NCI-H2196 treated with DMSO at 0.1 percent for 48 hours (cell line): ENCODE results near the gene SYTL3.
"Not testable (repeated sequence)": the region's sequence is repeated elsewhere in the genome, so short reads cannot be mapped to it uniquely, and the experiment has no call there.

Source experiments
- DNase-seq: peaks from one replicate; lab custom pipeline; 2025; ENCODE audit not compliant: unreplicated experiment; lab: John Stamatoyannopoulos, UW

The SYTL3 gene

GRCh38 chr6:158786645-158787304 is 136.9 kb downstream of the SYTL3 start:
- no peak for DNase-seq

GRCh38 chr6:158787395-158787794 is 137.5 kb downstream of the SYTL3 start:
- no peak for DNase-seq

GRCh38 chr6:158789115-158789917 is 139.5 kb downstream of the SYTL3 start:
- no peak for DNase-seq

DNA sequence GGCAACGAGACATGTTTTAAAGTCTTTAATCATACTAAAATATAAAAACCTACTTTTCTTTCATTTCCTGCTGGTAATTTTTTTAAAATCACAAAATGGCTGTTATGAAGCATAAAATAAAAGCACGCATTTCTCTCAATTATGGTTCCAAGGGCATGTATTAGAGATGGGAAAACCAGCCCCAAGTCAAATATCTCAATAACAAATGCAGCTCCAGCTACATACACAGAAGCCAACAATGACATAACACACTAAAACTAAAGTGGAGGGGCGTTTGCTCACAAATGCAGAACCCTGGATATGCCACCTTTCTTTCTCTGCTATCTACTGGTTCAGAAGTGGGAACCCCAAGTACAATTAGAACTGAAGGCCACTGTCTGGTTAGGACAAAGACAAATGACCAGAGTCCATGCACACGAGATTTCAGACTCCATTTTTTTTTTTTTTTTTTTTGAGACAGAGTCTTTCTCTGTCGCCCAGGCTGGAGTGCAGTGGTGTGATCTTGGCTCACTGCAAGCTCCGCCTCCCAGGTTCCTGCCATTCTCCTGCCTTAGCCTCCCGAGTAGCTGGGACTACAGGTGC is 141.5 kb downstream of the SYTL3 start:
- no peak for DNase-seq

DNA sequence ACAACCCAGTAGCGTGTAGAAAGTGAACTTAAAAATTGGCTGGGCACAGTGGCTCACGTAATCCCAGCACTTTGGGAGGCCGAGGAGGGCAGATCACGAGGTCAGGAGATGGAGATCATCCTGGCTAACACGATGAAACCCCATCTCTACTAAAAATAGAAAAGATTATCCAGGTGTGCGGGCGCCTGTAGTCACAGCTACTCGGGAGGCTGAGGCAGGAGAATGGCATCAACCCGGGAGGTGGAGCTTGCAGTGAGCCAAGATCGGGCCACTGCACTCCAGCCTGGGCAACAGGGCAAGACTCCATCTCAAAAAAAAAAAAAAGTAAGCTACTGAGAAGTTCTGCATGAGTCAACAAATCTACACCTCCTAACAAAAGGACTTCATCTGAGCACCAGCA is 142.7 kb downstream of the SYTL3 start:
- not testable (repeated sequence) for DNase-seq

GRCh38 chr6:158793432-158793831 is 143.6 kb downstream of the SYTL3 start:
- DNase-seq = no peak

- no peak for DNase-seq
Measured at GRCh38 chr6:158795516-158795915, 145.7 kb downstream of the SYTL3 start.

DNA sequence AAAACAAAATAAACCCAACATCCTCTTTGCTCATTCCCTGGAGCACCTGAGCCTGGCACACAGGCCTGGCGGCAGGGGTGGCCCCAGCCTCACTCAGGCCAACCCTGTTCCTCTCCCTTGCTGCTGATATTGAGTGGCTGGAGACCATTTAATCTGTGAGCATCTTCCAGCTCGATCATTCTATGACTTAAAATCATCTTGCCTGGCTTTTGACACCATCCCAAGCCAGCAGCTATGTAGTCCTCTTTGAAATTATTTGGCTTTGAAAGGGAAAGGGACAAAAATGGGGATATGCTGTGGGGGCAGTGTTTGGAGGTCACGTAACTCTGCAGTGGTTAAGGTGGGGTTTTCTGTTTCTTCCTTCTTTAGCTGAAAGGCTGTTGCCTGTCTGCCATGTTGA is 146.5 kb downstream of the SYTL3 start:
- no peak for DNase-seq

GRCh38 chr6:158797331-158798310 is 147.8 kb downstream of the SYTL3 start:
- no peak for DNase-seq

DNA sequence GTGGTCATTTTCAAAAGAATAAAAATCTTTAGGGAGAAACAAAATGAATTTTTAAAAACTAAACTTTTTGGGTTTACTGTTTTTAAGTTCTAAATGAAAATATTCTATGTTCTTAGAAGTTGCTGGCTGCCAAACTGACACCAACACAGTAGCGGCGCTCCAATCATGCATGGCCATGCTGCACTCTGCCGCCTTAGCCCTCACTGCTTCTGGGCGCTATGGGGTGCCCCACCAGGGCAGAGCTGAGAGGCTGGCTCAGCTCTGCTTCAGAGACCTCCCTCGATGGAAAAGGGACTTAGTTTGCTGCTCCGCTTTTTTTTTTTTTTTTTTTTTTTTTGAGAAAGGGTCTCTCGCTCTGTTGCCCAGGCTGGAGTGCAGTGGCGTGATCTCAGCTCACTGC is 148.5 kb downstream of the SYTL3 start:
- no peak for DNase-seq

GRCh38 chr6:158799051-158799792 is 149.4 kb downstream of the SYTL3 start:
- no peak for DNase-seq

- DNase-seq = no peak
Measured at GRCh38 chr6:158801655-158802294, 151.9 kb downstream of the SYTL3 start.

DNA sequence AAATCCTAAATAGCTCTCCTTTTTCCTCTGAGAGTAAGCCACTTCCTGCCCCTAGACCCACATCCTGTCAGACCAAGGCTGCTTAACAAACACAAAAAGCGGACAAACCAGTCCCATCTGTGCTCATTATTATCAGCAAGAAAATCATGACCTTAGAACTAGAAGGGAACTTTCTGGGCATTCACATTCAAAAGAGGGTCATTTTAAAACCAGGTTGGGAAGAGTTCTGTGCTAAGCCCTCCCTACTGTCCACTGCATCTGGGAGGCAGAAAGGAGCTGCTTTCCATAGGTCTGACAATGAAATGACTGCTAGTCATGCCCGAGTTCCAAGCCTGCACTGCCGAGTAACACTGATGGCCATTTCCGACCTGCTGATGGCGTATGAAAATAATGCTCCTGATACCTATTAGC is 153.9 kb downstream of the SYTL3 start:
- no peak for DNase-seq

DNA sequence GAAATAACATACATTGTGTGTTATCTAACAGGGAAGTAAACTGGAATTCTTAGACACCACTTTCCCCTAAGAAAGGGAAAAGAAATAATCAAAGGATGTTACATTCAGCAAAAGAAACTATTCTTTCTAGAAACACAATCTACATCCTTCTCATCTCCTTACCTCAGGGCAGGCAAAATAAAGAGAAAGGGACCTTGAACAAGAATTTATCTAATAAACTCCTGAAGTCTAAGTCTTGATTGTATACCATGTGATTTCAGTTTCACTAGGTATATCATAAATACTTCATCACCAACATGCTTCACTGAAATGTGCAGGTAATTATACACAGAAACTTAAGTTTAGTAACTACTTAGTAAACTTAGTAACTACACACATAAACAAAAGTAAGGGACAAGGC is 154.4 kb downstream of the SYTL3 start:
- DNase-seq = no peak

DNA sequence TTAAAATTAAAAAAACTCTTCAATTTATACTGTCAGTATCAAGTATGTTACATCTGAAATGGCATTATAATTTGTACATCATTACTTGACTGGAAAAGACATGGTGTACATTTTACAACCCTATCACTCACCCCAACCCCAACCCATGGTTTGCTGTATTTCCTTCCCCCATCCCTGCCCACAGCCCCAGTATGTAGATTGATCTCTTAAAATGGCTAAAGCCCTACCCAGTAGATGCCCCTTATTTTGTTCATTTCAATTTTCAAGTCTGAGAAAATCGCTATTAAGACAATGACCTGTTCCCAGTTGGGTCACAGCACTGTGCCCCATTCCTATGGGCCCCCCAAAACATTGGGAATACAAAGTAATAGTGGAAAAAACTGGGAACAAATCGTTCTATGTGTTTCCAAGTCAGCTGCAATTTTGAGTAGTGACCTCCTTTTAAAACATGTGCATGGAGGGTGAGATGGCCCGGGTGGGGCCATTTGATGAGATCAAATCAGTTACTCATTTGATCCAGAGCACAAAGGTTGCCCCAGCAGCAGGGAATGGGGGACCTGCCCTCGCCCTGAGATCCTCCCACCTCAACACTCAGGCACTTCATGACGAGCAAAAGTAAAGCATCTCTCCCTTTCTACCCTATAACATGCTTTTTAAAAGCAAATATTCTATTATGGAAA is 156.0 kb downstream of the SYTL3 start:
- no peak for DNase-seq

DNA sequence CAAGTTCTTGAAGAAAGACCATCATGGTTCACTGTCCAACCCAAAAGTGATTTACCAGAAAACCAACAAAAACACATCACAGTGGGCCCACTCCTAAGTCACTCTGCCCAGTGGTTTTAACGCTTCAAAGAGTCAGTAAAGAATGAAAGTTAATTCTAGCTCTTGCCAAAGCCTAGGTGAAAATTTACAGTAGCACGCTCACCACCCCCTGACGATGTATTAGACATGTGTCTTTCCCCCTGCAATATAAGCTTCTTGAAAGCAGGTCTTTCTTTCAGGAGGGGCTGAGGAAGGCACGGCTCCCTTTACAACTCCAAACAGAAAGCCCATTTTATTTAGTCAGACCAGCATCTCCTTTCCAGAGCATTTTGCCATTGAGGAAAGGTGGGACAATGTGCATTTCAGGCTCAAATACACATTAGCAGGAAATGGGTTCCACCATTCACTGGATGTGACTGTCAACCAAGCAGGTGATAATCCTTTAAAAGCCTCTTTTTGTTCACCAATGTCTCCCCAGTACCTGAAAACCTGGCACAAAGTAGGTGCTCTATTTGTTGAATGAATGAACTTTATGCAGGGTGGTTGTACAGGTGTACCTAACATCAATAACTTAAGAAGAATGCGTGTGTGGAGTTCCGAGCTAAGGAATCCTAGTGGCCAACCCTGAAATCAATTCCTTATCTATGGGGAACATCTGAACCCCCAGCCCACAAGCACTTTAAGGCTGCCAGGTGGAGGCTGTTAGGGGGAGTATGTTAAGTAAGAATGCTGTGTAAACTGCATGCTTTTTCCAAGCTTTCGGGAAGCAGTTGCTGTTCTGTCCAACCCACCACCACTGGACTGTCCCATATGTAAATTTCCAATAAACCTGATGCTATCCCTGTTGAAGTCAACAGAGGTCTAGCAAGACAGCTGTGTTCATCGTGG is 157.9 kb downstream of the SYTL3 start:
- DNase-seq = no peak

DNA sequence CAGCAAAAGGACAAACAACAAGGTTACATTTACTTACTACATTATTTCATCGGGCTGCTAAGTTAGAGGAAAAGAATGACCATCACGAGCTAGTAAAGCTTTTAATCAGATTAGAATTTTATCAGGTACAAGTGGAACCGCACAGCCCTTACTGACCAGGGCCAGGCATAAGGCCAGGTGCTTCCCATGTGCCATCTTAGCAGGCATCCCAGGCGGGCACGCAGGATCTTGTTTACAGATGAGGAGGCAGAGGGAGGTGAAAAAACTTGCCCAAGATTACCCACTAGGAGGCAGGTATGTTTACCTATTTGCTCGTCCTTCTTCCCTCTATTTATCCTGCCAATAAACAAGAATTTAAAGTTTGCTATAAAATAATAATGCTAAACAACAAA is 158.6 kb downstream of the SYTL3 start:
- no peak for DNase-seq

GRCh38 chr6:158808941-158809678 is 159.3 kb downstream of the SYTL3 start:
- no peak for DNase-seq
